Measurements from ENCODE around the gene SMG1. TPM values are rescaled to one million over a fixed set of nuclear protein-coding genes. Genes with fewer than 3 reads are reported as not detected.

Gene SMG1
- total and polyA plus RNA-seq, 2 of the 13 experiments (the other 11 are each of a cell fraction or from before 2014, with no cell fraction given) = 48.7 to 53.7 TPM

- TF ChIP-seq SKIL (CRISPR knock-in tag; IDR thresholded peaks at IDR 0.05; ENCODE audit: borderline replicate concordance) = peak; percentile 91
- peak; percentile 97 for TF ChIP-seq ZNF34 (CRISPR knock-in tag; IDR thresholded peaks at IDR 0.05; ENCODE audit: borderline replicate concordance)
- no peak for TF ChIP-seq ZNF496 (CRISPR knock-in tag; IDR thresholded peaks at IDR 0.05; ENCODE audit: insufficient replicate concordance)
- peak; percentile 98 for TF ChIP-seq ZNF878 (CRISPR knock-in tag; IDR thresholded peaks at IDR 0.05)
- peak; percentile 72 for TF ChIP-seq ZEB1 (IDR thresholded peaks at IDR 0.05; ENCODE audit: insufficient replicate concordance, low read depth)
- no peak for TF ChIP-seq ZNF781 (CRISPR knock-in tag; IDR thresholded peaks at IDR 0.05; ENCODE audit: borderline replicate concordance, not compliant biosample characterization)
- peak; percentile 85; the same call in 1 of the 2 replicates for TF ChIP-seq FLYWCH1 (CRISPR knock-in tag; IDR thresholded peaks at IDR 0.05)
- TF ChIP-seq RBM39 (IDR thresholded peaks at IDR 0.05; ENCODE audit: low read depth, low read length, poor library complexity, severe bottlenecking) = peak; percentile 100
- peak; percentile 64 for TF ChIP-seq JARID2 (CRISPR knock-in tag; IDR thresholded peaks at IDR 0.05; ENCODE audit: insufficient replicate concordance)
- TF ChIP-seq MAF1 (CRISPR knock-in tag; IDR thresholded peaks at IDR 0.05; ENCODE audit: borderline replicate concordance) = peak; percentile 96
- TF ChIP-seq ZNF576 (CRISPR knock-in tag; IDR thresholded peaks at IDR 0.05) = peak; percentile 67; the same call in 1 of the 2 replicates
- no peak; the same call in 1 of the 2 replicates for TF ChIP-seq ZNF678 (CRISPR knock-in tag; IDR thresholded peaks at IDR 0.05)
- TF ChIP-seq SOX13 (IDR thresholded peaks at IDR 0.05) = peak; percentile 84
- TF ChIP-seq SOX13 (CRISPR knock-in tag; conservative IDR thresholded peaks at IDR 0.05 in 1 of 2, IDR thresholded peaks at IDR 0.05 in 1 of 2) = peak; percentile 62 to 95; a peak in 3 of 4 replicates
- TF ChIP-seq PRPF4 (IDR thresholded peaks at IDR 0.05; ENCODE audit: low read depth, low read length, poor library complexity, severe bottlenecking) = no peak
- peak; percentile 97 for TF ChIP-seq NFKB2 (CRISPR knock-in tag; IDR thresholded peaks at IDR 0.05; ENCODE audit: borderline replicate concordance)
- peak; percentile 100 for TF ChIP-seq XRCC5 (optimal IDR thresholded peaks at IDR 0.05; ENCODE audit: low read length)
- TF ChIP-seq HNF1B (CRISPR knock-in tag; IDR thresholded peaks at IDR 0.05) = peak; percentile 98
- TF ChIP-seq SATB2 (CRISPR knock-in tag; IDR thresholded peaks at IDR 0.05) = peak; percentile 39; the same call in 1 of the 2 replicates
- peak; percentile 92 for TF ChIP-seq NKX3-1 (CRISPR knock-in tag; IDR thresholded peaks at IDR 0.05)
- peak; percentile 100 for TF ChIP-seq HOMEZ (CRISPR knock-in tag; IDR thresholded peaks at IDR 0.05; ENCODE audit: low read depth)
- peak; percentile 76 for TF ChIP-seq ZZZ3 (CRISPR knock-in tag; IDR thresholded peaks at IDR 0.05; ENCODE audit: borderline replicate concordance)
- peak; percentile 95; the same call in 1 of the 2 replicates for TF ChIP-seq YEATS2 (CRISPR knock-in tag; IDR thresholded peaks at IDR 0.05; ENCODE audit: borderline replicate concordance)
Observed at GRCh38 chr16:18801145-18801972, 124.8 kb downstream of the SMG1 start, which contains the start of gene ARL6IP1 (continued).
